Measurements from ENCODE around the gene GBGT1. TPM values are rescaled to one million over a fixed set of nuclear protein-coding genes. Genes with fewer than 3 reads are reported as not detected.
A peak's percentile ranks its signal among the peaks of the same experiment; 100 is the strongest.

Gene GBGT1
- total and polyA plus RNA-seq, 2 donors (not counting 1 experiment from before 2014, with no cell fraction given): 2.6 to 4.1 TPM

DNA sequence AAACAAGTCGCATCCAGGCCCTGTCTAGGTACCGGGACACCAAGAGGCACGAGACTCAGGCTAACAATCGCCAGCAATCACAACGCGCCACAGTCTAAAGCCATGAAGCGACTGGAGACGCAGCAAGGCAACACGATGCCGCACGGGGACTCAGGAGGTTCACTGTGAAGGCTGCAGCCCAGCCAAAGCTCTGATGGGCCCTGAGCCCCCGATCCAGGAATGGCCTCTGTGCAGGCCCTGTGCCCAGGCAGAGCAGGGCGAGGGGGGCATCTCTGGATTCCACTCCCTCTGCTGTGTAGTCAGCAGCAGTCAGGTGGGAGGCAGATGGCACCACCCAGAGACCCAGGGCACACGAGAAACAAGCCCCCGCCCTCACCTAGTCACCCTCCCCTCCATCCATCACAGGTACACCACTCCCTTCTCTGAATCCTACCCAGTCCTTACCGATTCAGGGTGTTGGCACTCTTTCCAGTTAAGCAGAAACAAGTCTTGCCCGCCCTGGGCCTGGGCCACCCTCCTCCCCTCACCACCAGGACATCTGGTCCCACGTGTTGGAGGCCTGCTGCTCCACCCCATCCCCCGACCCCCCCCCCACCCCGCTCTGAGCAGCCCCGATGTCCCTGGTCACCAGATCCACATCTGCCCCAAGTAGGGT lies 43.7 kb downstream of the GBGT1 start:
- H3K27me3 ChIP-seq (ENCODE audit: control insufficient read depth, insufficient read depth, low read length): no peaks in the 10 kb centered on the region
- no peak overlapping the region for H2AFZ ChIP-seq (ENCODE audit: low read length)
- DNase-seq (ENCODE audit: low read depth in 2 of 2): peak in 1 of 2 donors; percentile 15
- H3K79me2 ChIP-seq (ENCODE audit: control insufficient read depth, insufficient read depth, low read length): peaks cover 8% of the 10 kb centered on the region
- H4K20me1 ChIP-seq (ENCODE audit: control insufficient read depth, extremely low read depth, insufficient read depth, low read length): no peaks in the 10 kb centered on the region
- peak overlapping the region; percentile 80 for H3K4me2 ChIP-seq (ENCODE audit: extremely low read depth, insufficient read depth, low read length)
- no peak for TF ChIP-seq EZH2 (IDR thresholded peaks at IDR 0.05; ENCODE audit: low read length, missing control alignments)
- TF ChIP-seq, protein P1, sequence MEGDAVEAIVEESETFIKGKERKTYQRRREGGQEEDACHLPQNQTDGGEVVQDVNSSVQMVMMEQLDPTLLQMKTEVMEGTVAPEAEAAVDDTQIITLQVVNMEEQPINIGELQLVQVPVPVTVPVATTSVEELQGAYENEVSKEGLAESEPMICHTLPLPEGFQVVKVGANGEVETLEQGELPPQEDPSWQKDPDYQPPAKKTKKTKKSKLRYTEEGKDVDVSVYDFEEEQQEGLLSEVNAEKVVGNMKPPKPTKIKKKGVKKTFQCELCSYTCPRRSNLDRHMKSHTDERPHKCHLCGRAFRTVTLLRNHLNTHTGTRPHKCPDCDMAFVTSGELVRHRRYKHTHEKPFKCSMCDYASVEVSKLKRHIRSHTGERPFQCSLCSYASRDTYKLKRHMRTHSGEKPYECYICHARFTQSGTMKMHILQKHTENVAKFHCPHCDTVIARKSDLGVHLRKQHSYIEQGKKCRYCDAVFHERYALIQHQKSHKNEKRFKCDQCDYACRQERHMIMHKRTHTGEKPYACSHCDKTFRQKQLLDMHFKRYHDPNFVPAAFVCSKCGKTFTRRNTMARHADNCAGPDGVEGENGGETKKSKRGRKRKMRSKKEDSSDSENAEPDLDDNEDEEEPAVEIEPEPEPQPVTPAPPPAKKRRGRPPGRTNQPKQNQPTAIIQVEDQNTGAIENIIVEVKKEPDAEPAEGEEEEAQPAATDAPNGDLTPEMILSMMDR (conservative IDR thresholded peaks at IDR 0.05 in 1 of 2, IDR thresholded peaks at IDR 0.05 in 1 of 2; ENCODE audit: low read depth in 1 of 2, low read length in 2 of 2): no peak
- peaks cover 15% of the 10 kb centered on the region for H3K4me1 ChIP-seq (ENCODE audit: control insufficient read depth, extremely low read depth, insufficient read depth, low read length)
- no peaks in the 10 kb centered on the region for H3K36me3 ChIP-seq (ENCODE audit: control insufficient read depth, insufficient read depth, low read length)
- H3K4me3 ChIP-seq (replicated peaks in 1 of 4; ENCODE audit: control extremely low read depth in 1 of 4, insufficient read depth in 1 of 4, low read depth in 3 of 4, low read length in 4 of 4): peak overlapping the region; percentile 19 to 69 (median 56)
- H3K27ac ChIP-seq (ENCODE audit: insufficient read depth, low read length): peak overlapping the region; percentile 9
- H3K9me3 ChIP-seq (ENCODE audit: control insufficient read depth, insufficient read depth, low read depth, low read length): no peaks in the 10 kb centered on the region
- H3K9ac ChIP-seq (ENCODE audit: insufficient read depth, low read length): peak overlapping the region; percentile 65

DNA sequence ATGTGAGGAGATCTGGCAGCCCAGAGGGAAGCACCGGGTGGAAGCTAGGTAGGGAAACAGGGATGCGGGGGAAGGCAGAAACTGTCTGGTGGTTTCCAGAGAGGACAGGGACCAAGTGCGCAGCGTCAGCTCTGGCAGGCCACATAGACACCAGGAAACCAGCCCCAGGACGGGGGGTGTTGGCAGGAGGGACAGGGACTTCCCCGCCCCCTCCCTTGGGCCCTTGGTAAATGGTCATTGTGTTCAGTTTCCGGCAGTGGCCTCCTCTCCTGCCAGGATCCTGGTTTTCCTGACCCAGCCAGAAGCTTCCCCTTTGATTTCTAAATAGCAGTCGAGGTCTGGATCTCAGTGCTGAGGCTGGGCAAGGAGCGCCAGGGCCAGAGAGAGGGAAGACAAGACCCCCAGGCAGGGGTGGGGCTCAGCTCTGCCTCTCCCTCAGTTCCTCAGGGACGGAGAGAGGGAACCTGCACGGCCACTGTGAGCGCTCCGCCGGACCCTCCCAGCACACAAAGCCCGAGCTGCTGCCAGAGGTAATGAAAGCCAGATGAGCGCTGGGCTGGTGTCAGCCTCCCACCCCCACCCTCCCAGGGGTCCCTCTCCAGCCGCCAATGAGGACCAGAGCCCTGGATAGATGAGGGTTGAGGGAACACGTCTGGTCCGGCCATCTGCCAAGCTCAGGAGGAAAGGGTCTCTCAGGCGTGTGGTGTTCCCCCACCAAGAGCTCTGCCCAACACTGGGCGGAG lies 44.4 kb downstream of the GBGT1 start:
- Histone ChIP-seq H2AFZ (ENCODE audit: low read length) (no peak overlapping the region), H3K27ac (ENCODE audit: insufficient read depth, low read length) (peak overlapping the region; percentile 9)

DNA sequence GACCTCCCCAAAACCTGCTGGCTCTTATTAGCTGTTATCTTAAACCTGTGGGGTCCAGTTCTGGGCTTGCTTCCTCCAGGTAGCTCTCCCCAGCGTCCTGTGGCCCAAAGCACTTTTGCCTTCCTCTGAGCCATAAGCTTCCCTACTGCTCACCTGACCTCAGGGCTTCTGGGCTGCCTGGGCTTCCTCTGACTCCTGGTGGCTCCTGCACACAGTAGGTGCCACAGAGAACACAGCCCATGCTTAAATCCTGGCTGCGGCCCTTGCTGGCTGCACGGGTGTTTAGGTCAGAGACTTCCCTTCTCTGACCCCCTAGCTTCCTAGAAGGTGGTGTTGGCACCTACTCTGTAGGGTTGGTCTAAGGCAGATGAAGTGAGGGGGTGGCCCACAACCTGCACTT lies 45.1 kb downstream of the GBGT1 start:
- H3K27ac ChIP-seq (ENCODE audit: insufficient read depth, low read length): no peak overlapping the region
- H3K36me3 ChIP-seq (ENCODE audit: control insufficient read depth, insufficient read depth, low read length): no peaks in the 10 kb centered on the region
- no peaks in the 10 kb centered on the region for H3K27me3 ChIP-seq (ENCODE audit: control insufficient read depth, insufficient read depth, low read length)
- H3K4me2 ChIP-seq (ENCODE audit: extremely low read depth, insufficient read depth, low read length): no peak overlapping the region
- no peaks in the 10 kb centered on the region for H3K9me3 ChIP-seq (ENCODE audit: control insufficient read depth, insufficient read depth, low read depth, low read length)
- H2AFZ ChIP-seq (ENCODE audit: low read length): no peak overlapping the region
- H3K79me2 ChIP-seq (ENCODE audit: control insufficient read depth, insufficient read depth, low read length): peaks cover 8% of the 10 kb centered on the region
- peak overlapping the region in 1 of 4 experiments; percentile 69 for H3K4me3 ChIP-seq (replicated peaks in 1 of 4; ENCODE audit: control extremely low read depth in 1 of 4, insufficient read depth in 1 of 4, low read depth in 3 of 4, low read length in 4 of 4)
- TF ChIP-seq EZH2 (IDR thresholded peaks at IDR 0.05; ENCODE audit: low read length, missing control alignments): no peak
- TF ChIP-seq, protein P1 (conservative IDR thresholded peaks at IDR 0.05 in 1 of 2, IDR thresholded peaks at IDR 0.05 in 1 of 2; ENCODE audit: low read depth in 1 of 2, low read length in 2 of 2): no peak
- H4K20me1 ChIP-seq (ENCODE audit: control insufficient read depth, extremely low read depth, insufficient read depth, low read length): no peaks in the 10 kb centered on the region
- no peak overlapping the region for H3K9ac ChIP-seq (ENCODE audit: insufficient read depth, low read length)
- peaks cover 23% of the 10 kb centered on the region for H3K4me1 ChIP-seq (ENCODE audit: control insufficient read depth, extremely low read depth, insufficient read depth, low read length)
- DNase-seq (ENCODE audit: low read depth in 2 of 2): no peak

More for the DNA sequence above, 44.4 kb downstream of the GBGT1 start:
- Histone ChIP-seq H3K27me3 (ENCODE audit: control insufficient read depth, insufficient read depth, low read length) (no peaks in the 10 kb centered on the region), H3K79me2 (ENCODE audit: control insufficient read depth, insufficient read depth, low read length) (peaks cover 8% of the 10 kb centered on the region), H3K9ac (ENCODE audit: insufficient read depth, low read length) (no peak overlapping the region), H3K9me3 (ENCODE audit: control insufficient read depth, insufficient read depth, low read depth, low read length) (no peaks in the 10 kb centered on the region), H3K4me3 (replicated peaks in 1 of 4; ENCODE audit: control extremely low read depth in 1 of 4, insufficient read depth in 1 of 4, low read depth in 3 of 4, low read length in 4 of 4) (peak overlapping the region in 2 of 4 experiments; percentile 2 to 69), H3K36me3 (ENCODE audit: control insufficient read depth, insufficient read depth, low read length) (no peaks in the 10 kb centered on the region), H4K20me1 (ENCODE audit: control insufficient read depth, extremely low read depth, insufficient read depth, low read length) (no peaks in the 10 kb centered on the region), H3K4me1 (ENCODE audit: control insufficient read depth, extremely low read depth, insufficient read depth, low read length) (peaks cover 18% of the 10 kb centered on the region), H3K4me2 (ENCODE audit: extremely low read depth, insufficient read depth, low read length) (peak overlapping the region; percentile 80)
- TF ChIP-seq, protein P1 (conservative IDR thresholded peaks at IDR 0.05 in 1 of 2, IDR thresholded peaks at IDR 0.05 in 1 of 2; ENCODE audit: low read depth in 1 of 2, low read length in 2 of 2): no peak
- no peak for TF ChIP-seq EZH2 (IDR thresholded peaks at IDR 0.05; ENCODE audit: low read length, missing control alignments)
- peak in 1 of 2 donors; percentile 16 for DNase-seq (ENCODE audit: low read depth in 2 of 2)

Data from fibroblast of lung (primary cell).